GM12878 (cell line): ENCODE data around the gene CCDC81. TPM values are rescaled to one million over a fixed set of nuclear protein-coding genes. Genes with fewer than 3 reads are reported as not detected.

ENCODE experiments used
- ATAC-seq: fragments of 200-7000 bp; cut with Tn5 transposase; 3 replicates; pipeline ENCODE4 v1.9.1; 2020; ENCODE audit warnings: mild to moderate bottlenecking, moderate library complexity
- BruUV-seq: library from RNA; stranded (reverse); fragments of 400-500 nt; replicated peaks from 2 replicates; lab custom pipeline; 2021; lab: Mats Ljungman, UMichigan
- CTCF ChIA-PET: fragments of 300-600 bp; sonication (Branson Sonifier 250); formaldehyde crosslinking; extraction: SDS; loops from one replicate; lab custom pipeline; 2021; ENCODE audit warnings: inconsistent platforms; lab: Yijun Ruan, JAX
- POLR2A ChIA-PET: fragments of 350-600 bp; formaldehyde crosslinking; extraction: SDS; loops from one replicate; lab custom pipeline; 2021; ENCODE audit warnings: inconsistent platforms; lab: Charles Lee
- RAD21 ChIA-PET: fragments of 300-600 bp; sonication (Branson Sonifier 250); formaldehyde crosslinking; loops from one replicate; lab custom pipeline; 2023; ENCODE audit warnings: antibody characterized with exemption; ENCODE audit not compliant: unreplicated experiment; lab: Charles Lee
- SMC1A ChIA-PET: fragments of 300-600 bp; sonication (Branson Sonifier 250); formaldehyde crosslinking; loops from one replicate; lab custom pipeline; 2023; ENCODE audit not compliant: unreplicated experiment, uncharacterized antibody; lab: Charles Lee
- DNase-seq: peaks from one replicate; pipeline ENCODE4 v3.0.0-alpha.2; 2011; ENCODE audit warnings: low read depth, low spot score
- FAIRE-seq: peaks from 3 replicates; lab custom pipeline; 2011; peaks lifted over from hg19 to GRCh38; lab: Jason Lieb, UNC
- H2AFZ ChIP-seq: 2 replicates; pipeline ENCODE4 v1.6.0; 2011; ENCODE audit warnings: low read depth, low read length, control low read depth; ENCODE audit not compliant: control insufficient read depth
- H3K27ac ChIP-seq: 2 replicates; pipeline ENCODE4 v1.5.1; 2011; ENCODE audit warnings: control low read depth; ENCODE audit not compliant: control insufficient read depth, insufficient read depth
- H3K27me3 ChIP-seq, 2 experiments: replicated peaks in 1 of 2; 2 replicates each; pipeline versions ENCODE4 v1.6.0 to v1.6.1; 2011; ENCODE audit warnings: low read length in 1 of 2; ENCODE audit not compliant: control insufficient read depth in 2 of 2, insufficient read depth in 2 of 2
- H3K36me3 ChIP-seq, 2 experiments: 2 replicates each; pipeline ENCODE4 v1.5.1; 2011; ENCODE audit warnings: low read length in 1 of 2; ENCODE audit not compliant: control insufficient read depth in 2 of 2, insufficient read depth in 2 of 2
- H3K4me1 ChIP-seq: 2 replicates; pipeline ENCODE4 v1.6.1; 2011; ENCODE audit warnings: mild to moderate bottlenecking, low read length, moderate library complexity, mixed read lengths; ENCODE audit not compliant: control insufficient read depth, insufficient read depth
- H3K4me2 ChIP-seq: 2 replicates; pipeline ENCODE4 v1.6.0; 2011; ENCODE audit warnings: control low read depth; ENCODE audit not compliant: control insufficient read depth, insufficient read depth
- H3K4me3 ChIP-seq: fragments of 200-600 bp; sonication (generic); 2 replicates; pipeline ENCODE4 v1.5.1; 2016
- H3K79me2 ChIP-seq: 2 replicates; pipeline ENCODE4 v1.6.0; 2011; ENCODE audit warnings: low read length; ENCODE audit not compliant: control insufficient read depth, insufficient read depth
- H3K9ac ChIP-seq: 2 replicates; pipeline ENCODE4 v1.8.0; 2011; ENCODE audit warnings: low read length, control low read depth, mixed read lengths; ENCODE audit not compliant: control insufficient read depth, insufficient read depth
- H3K9me3 ChIP-seq: replicated peaks from 3 replicates; pipeline ENCODE4 v1.5.1; 2011; ENCODE audit warnings: mild to moderate bottlenecking, low read length; ENCODE audit not compliant: control insufficient read depth, insufficient read depth
- H4K20me1 ChIP-seq: 2 replicates; pipeline ENCODE4 v1.6.0; 2011; ENCODE audit not compliant: control insufficient read depth, insufficient read depth
- BMI1 ChIP-seq: fragments of 450-650 bp; IDR thresholded peaks from 2 replicates; pipeline ENCODE4 v1.6.1; 2016; ENCODE audit warnings: mild to moderate bottlenecking, moderate library complexity, borderline replicate concordance
- BRCA1 ChIP-seq: IDR thresholded peaks from 2 replicates; pipeline ENCODE4 v1.6.1; 2011; ENCODE audit warnings: low read depth, low read length, improper control_type of control experiment
- CBX3 ChIP-seq: fragments of 200-600 bp; sonication (generic); IDR thresholded peaks from 2 replicates; pipeline ENCODE4 v1.6.1; 2016; ENCODE audit warnings: low read depth, borderline replicate concordance
- CHD4 ChIP-seq: fragments of 200-600 bp; sonication (generic); IDR thresholded peaks from 2 replicates; pipeline ENCODE4 v1.6.1; 2016; ENCODE audit warnings: mild to moderate bottlenecking
- DPF2 ChIP-seq: fragments of 450-650 bp; IDR thresholded peaks from 2 replicates; pipeline ENCODE4 v1.6.1; 2017; ENCODE audit warnings: mild to moderate bottlenecking
- ETV6 ChIP-seq, 2 experiments: fragments of 450-650 bp in 1 of 2; IDR thresholded peaks in 1 of 2; conservative IDR thresholded peaks in 1 of 2; 2 replicates each; pipeline ENCODE4 v1.6.1; 2014; ENCODE audit warnings: antibody characterized with exemption in 1 of 2, borderline replicate concordance in 1 of 2, low read depth in 1 of 2, mild to moderate bottlenecking in 1 of 2, moderate library complexity in 1 of 2
- HDAC6 ChIP-seq: fragments of 200-600 bp; sonication (generic); IDR thresholded peaks from one replicate; pipeline ENCODE4 v1.8.0; 2017; ENCODE audit warnings: antibody characterized with exemption; ENCODE audit not compliant: unreplicated experiment
- IKZF1 ChIP-seq: fragments of 450-650 bp; conservative IDR thresholded peaks from 2 replicates; pipeline ENCODE4 v1.6.1; 2017; ENCODE audit warnings: antibody characterized with exemption, mild to moderate bottlenecking
- KDM1A ChIP-seq: fragments of 200-600 bp; sonication (generic); IDR thresholded peaks from 2 replicates; pipeline ENCODE4 v1.6.1; 2016; ENCODE audit warnings: borderline replicate concordance
- NR2C1 ChIP-seq: fragments of 450-650 bp; IDR thresholded peaks from 2 replicates; pipeline ENCODE4 v1.6.1; 2017; ENCODE audit warnings: antibody characterized with exemption, mild to moderate bottlenecking, moderate library complexity
- POU2F2 ChIP-seq: IDR thresholded peaks from 3 replicates; pipeline ENCODE4 v1.6.1; 2011; ENCODE audit warnings: low read depth, mild to moderate bottlenecking, low read length, borderline replicate concordance
- RAD51 ChIP-seq: fragments of 450-650 bp; IDR thresholded peaks from 2 replicates; pipeline ENCODE4 v1.6.1; 2016; ENCODE audit warnings: moderate library complexity, mild to moderate bottlenecking, inconsistent platforms
- SRF ChIP-seq, 2 experiments: IDR thresholded peaks; 2 replicates each; pipeline ENCODE4 v1.6.1; 2011; ENCODE audit warnings: low read depth in 2 of 2, low read length in 2 of 2, mild to moderate bottlenecking in 1 of 2, moderate library complexity in 1 of 2
- ZNF622 ChIP-seq: fragments of 450-650 bp; IDR thresholded peaks from 2 replicates; pipeline ENCODE4 v1.6.1; 2017; ENCODE audit warnings: mild to moderate bottlenecking, inconsistent platforms
- WGBS: methylation state at CpG from one replicate; pipeline ENCODE4 v1.1.6; 2016; ENCODE audit warnings: low lambda C conversion rate; ENCODE audit not compliant: insufficient replicate concordance, insufficient coverage; ENCODE audit errors: missing lambda C conversion rate; 5-methylcytosine and 5-hydroxymethylcytosine counted together
- in situ Hi-C: fragments of 300-500 bp; cut with MboI; formaldehyde crosslinking; loops from 9 replicates; pipeline ENCODE4 v1.14.3; 2018; ENCODE audit warnings: mixed read lengths
- intact Hi-C: fragments of 100-400 bp; cut with micrococcal nuclease; formaldehyde crosslinking; loops from one replicate; pipeline ENCODE4 v1.14.2; 2022; ENCODE audit not compliant: unreplicated experiment
- polyA plus RNA-seq, 11 experiments: library from polyadenylated mRNA; depleted of rRNA in 4 of 11; unstranded in 6 of 11; stranded (reverse) in 5 of 11; fragments of >200 nt; fragmentation: Nextera tagmentation in 4 of 11; fragmentation: Illumina TruSeq in 1 of 11; extraction: Ambion mirVana in 4 of 11; extraction: Trizol in 1 of 11; gene quantifications; 1 replicate in 1 of 11; 2 replicates in 10 of 11; pipeline versions ENCODE4 v1.2.1 to v1.2.3, GENCODE V29; 2011 to 2016; ENCODE audit warnings: inconsistent platforms in 2 of 11, missing spikeins in 2 of 11, low read depth in 1 of 11
- total RNA-seq, 4 experiments: library from RNA; depleted of rRNA in 3 of 4; stranded (reverse); fragments of >200 nt in 3 of 4; fragmentation: Illumina TruSeq in 1 of 4; extraction: Trizol in 1 of 4; gene quantifications; 2 replicates each; pipeline versions ENCODE4 v1.2.1 to v1.2.3, GENCODE V29; 2013 to 2021
- TF ChIP-seq, protein P1 (sequence below): IDR thresholded peaks from 2 replicates; pipeline ENCODE4 v1.6.1; 2012; ENCODE audit warnings: low read depth, low read length, improper control_type of control experiment
- TF ChIP-seq, protein P2 (sequence below): fragments of 450-650 bp; IDR thresholded peaks from 2 replicates; pipeline ENCODE4 v1.6.1; 2016; ENCODE audit warnings: mild to moderate bottlenecking
- TF ChIP-seq, protein P3 (sequence below): fragments of 450-650 bp; IDR thresholded peaks from 2 replicates; pipeline ENCODE4 v1.6.1; 2016; ENCODE audit warnings: mild to moderate bottlenecking

Gene CCDC81
- total and polyA plus RNA-seq, 10 of the 15 experiments (the other 5 are each of a cell fraction or from before 2014, with no cell fraction given): 0.06 to 0.53 (median 0.22) TPM

DNA sequence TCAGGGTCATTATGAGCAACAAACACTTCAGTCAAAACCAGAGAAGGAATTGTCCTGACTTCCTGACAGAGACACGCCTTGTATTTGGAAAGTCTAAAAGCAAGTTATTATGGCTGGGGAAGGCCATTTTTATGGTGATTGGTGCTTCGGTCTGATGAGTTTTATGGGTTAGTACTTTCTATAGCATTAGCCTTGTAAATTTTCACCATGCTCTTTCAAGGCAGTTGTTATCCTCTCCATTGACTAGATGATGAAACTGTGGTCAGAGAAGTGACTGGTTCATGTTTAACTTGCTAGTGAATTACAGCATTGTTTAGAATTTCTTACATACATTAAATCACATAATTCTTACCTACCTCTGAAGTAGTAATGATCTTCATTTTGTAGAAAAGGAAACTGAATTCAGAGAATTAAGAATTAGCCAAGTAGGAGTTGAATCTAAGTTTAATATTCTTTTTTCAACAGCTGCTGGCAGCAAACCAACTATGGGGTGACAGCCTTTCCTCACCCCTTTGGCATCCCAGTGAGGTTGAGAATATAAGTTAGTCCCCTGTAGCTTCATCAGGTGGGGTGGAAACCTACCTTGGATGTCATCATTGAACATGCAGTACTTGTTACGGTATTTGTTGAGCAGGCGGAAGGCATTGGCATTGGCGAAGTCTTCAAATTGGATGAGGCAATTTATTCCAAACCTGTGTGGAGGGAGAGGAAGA lies 90.0 kb downstream of the CCDC81 start:
- RAD21 ChIA-PET: interaction anchor here (1.2 kb wide), 1 partner anchor 20 kb away, joined by 3 read pairs; no protein-coding TSS in a partner anchor
- no peaks in the 10 kb centered on the region for H3K27me3 ChIP-seq
- CTCF ChIA-PET: interaction anchor here (1.0 to 7.3 kb wide), 3 partner anchors 9 to 610 kb away, joined by 3 to 45 read pairs (median 3); partner anchors contain the start of gene CCDC83
- H3K9me3 ChIP-seq: no peaks in the 10 kb centered on the region
- H3K4me3 ChIP-seq: no peak overlapping the region
- H4K20me1 ChIP-seq: no peaks in the 10 kb centered on the region
- SMC1A ChIA-PET: interaction anchor here (0.8 to 1.7 kb wide), 4 partner anchors 9 to 144 kb away, joined by 3 to 4 read pairs (median 4); no protein-coding TSS in a partner anchor
- no peak for TF ChIP-seq DPF2
- TF ChIP-seq RAD51: no peak
- TF ChIP-seq, protein P1, sequence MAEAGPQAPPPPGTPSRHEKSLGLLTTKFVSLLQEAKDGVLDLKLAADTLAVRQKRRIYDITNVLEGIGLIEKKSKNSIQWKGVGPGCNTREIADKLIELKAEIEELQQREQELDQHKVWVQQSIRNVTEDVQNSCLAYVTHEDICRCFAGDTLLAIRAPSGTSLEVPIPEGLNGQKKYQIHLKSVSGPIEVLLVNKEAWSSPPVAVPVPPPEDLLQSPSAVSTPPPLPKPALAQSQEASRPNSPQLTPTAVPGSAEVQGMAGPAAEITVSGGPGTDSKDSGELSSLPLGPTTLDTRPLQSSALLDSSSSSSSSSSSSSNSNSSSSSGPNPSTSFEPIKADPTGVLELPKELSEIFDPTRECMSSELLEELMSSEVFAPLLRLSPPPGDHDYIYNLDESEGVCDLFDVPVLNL: no peak
- no peak for TF ChIP-seq ZNF622
- TF ChIP-seq POU2F2: no peak
- TF ChIP-seq BRCA1: no peak
- TF ChIP-seq IKZF1: no peak
- TF ChIP-seq CHD4: no peak
- no peak for TF ChIP-seq BMI1
- no peak for TF ChIP-seq KDM1A
- TF ChIP-seq, protein P2, sequence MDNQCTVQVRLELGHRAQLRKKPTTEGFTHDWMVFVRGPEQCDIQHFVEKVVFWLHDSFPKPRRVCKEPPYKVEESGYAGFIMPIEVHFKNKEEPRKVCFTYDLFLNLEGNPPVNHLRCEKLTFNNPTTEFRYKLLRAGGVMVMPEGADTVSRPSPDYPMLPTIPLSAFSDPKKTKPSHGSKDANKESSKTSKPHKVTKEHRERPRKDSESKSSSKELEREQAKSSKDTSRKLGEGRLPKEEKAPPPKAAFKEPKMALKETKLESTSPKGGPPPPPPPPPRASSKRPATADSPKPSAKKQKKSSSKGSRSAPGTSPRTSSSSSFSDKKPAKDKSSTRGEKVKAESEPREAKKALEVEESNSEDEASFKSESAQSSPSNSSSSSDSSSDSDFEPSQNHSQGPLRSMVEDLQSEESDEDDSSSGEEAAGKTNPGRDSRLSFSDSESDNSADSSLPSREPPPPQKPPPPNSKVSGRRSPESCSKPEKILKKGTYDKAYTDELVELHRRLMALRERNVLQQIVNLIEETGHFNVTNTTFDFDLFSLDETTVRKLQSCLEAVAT: no peak
- TF ChIP-seq SRF (IDR thresholded peaks at IDR 0.05; ENCODE audit: low read depth in 2 of 2, low read length in 2 of 2): no peak
- TF ChIP-seq NR2C1: no peak
- TF ChIP-seq HDAC6: no peak
- TF ChIP-seq, protein P3, sequence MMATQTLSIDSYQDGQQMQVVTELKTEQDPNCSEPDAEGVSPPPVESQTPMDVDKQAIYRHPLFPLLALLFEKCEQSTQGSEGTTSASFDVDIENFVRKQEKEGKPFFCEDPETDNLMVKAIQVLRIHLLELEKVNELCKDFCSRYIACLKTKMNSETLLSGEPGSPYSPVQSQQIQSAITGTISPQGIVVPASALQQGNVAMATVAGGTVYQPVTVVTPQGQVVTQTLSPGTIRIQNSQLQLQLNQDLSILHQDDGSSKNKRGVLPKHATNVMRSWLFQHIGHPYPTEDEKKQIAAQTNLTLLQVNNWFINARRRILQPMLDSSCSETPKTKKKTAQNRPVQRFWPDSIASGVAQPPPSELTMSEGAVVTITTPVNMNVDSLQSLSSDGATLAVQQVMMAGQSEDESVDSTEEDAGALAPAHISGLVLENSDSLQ: no peak
- TF ChIP-seq CBX3: no peak
- TF ChIP-seq ETV6 (conservative IDR thresholded peaks at IDR 0.05 in 1 of 2, IDR thresholded peaks at IDR 0.05 in 1 of 2; ENCODE audit: borderline replicate concordance in 1 of 2, low read depth in 1 of 2): no peak
- no peak for ATAC-seq
- H3K4me1 ChIP-seq: no peaks in the 10 kb centered on the region
- H3K9ac ChIP-seq: no peak overlapping the region
- POLR2A ChIA-PET: interaction anchor here (0.7 kb wide), 1 partner anchor 125 kb away, joined by 3 read pairs; no protein-coding TSS in a partner anchor
- FAIRE-seq: no peak
- in situ Hi-C loops: no loop called here
- H3K27ac ChIP-seq: no peak overlapping the region
- no TSS peak for BruUV-seq
- H2AFZ ChIP-seq: no peak overlapping the region
- intact Hi-C loops: no loop called here
- WGBS: 72% methylated on average over 5 of the region's 5 CpGs
- H3K36me3 ChIP-seq: no peaks in the 10 kb centered on the region
- no peaks in the 10 kb centered on the region for H3K79me2 ChIP-seq
- no peak for DNase-seq
- H3K4me2 ChIP-seq: no peak overlapping the region
